Measurements from ENCODE around the gene PLIN5.

PLIN5 gene

DNA sequence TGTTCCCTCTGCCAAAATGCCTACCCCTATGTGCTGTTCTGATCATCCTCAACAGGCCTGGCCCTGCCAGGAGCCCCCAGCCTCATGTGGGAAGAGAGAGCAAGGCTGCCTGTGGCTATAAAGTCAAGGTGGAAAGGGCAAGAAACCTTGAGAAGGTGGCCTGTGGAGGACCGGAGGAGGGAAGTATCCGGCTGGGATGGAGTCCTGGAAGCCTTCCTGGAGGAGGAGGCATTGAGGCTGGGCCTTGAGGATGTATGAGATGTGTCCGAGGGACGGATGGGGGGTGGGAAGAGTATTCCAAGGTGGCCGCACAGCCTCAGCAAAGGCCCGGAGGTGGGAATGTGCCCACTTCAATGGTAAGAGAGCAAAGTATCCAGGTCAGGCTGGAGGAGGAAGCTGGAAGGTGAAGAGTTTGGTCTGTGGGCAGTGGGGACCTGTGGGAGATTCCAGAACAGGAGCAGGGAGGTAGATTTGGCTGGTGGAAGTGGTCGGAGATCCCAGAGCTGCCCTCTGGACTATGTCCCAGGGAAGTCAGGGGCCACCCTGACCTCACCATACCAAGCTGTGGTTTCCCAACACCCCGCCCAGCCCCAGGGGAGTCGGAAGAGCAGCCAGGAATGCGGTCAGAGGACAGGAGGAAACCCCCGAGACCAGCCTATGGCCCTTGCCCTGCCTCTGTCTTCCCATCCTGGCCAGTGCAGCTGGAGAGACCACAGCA is 13.7 kb downstream of the PLIN5 start:
- DNase-seq: no peak

DNA sequence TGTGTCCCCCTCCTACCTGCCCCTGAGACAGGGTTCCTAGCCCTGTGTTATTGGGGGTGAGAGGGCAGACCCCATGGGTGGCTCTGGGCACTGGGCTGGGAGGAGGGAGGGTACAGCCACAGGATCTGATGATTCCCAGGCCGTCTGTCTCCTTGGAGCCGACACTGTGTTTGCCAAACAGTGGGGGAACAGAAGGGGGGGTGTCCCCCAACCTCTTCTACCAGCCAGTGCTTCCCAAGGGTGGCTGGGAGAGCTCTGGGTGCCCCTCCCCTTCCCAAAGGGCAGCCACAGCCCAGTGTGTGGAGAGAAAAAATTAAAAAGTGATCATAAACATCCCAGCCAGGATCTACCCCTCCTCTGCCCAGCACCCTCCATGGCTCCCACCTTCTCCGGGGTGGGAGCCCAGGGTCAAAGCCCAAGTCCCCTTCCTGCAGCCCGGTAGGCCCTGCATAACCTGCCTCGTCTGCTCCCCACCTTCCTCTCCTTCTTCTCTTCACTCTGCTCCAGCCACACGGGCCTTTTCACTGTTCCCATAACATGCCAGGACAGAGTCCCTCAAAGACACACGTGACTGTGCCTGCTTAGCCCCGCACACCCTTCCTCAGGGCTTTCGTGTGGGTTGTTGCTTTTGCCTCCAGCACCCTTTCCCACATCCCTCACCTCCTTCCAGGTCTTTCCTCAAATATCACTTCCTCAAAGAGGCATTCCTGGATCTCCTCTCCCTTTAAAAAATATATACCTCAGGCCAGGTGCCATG is 15.3 kb downstream of the PLIN5 start:
- no peak for DNase-seq

DNA sequence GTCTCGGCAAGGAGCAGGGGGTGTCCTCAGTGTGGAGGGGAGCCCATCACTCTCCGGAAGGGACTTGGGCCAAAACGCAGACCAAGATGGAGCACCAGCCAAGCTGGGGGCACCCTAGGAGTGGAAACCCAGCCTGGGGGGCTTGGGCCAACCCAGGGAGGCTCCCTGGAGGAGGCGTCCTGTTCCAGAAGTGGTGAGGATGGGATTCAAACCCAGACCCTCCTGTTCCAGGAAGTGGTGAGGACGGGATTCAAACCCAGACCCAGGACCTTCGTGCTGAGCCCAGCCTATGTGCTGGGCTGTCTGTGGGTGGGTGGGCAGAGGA is 15.9 kb downstream of the PLIN5 start:
- no peak for DNase-seq

DNA sequence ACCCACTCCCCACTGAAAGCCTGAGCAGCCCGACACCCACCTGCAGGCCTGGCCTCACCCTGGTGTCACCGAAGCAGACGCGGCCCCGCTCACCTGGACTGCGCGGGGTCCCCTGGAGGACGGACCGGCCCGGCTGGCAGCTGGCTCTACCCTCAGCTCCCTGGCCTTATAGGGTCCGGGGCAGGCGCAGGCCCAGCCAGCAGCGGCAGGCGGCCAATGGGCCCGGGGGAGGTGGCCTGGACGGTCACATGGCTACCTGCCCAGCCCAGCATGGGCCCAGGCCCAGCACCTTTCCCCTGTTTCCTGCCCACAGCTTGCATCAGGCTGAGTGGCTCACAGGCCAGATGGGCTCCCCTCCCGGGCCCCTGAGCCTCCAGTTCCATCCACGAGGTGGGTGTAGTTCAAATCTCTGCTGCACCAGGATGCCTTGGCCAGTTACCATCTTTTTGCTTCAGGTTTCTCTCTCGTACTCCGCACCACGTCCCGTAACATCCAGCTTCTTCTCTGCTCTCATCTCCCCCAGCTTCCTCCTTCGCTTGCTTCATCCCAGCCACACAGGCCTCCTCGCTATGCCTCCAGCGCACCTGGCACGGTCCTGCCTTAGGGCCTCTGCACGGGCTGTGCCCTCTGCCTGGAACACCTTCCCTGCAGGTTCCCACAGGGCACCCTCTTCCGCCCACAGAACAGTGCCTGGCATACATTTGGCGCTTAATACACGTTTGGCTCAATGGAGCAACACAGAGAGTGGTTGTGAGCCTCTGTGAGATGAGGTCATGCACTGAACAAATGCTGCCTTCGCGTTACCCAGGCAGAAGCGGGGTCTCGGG is 16.5 kb downstream of the PLIN5 start, which contains the start of gene PLIN4:
Gene PLIN4, minus strand, starts transcription at position 142 of the 827 bp plus-strand sequence. CDS start 214 bp downstream, outside the sequence.
- no peak for DNase-seq

DNA sequence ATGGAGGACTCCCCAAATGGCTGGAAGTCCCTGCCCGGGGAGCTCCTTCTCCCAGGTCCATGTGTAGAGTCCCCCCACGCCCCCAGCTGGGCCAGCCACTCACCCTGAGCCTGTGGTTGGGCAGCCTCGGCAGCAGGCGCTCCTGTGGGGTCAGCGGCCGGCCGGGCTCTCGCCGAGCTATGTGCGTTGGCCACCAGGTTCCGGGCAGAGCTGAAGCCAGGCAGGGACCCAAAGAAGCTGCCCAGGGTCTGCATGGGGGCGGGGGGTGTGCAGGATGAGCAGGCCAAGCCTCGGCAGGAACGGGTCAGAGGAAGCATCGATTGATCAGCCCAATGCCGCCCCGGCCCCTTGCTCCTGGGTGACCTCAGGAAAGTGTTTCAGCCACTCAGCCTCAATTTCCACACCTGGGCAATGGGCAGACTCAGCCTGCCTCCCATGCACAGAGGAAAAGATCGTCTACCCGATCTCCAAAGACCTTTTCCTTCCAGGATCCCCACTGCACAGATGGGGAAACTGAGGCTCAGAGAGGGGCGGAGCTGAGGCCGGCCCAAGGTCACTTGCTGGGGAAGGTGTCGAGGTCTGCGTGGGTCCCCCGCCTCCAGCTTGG is 17.5 kb downstream of the PLIN5 start:
- DNase-seq: no peak

DNA sequence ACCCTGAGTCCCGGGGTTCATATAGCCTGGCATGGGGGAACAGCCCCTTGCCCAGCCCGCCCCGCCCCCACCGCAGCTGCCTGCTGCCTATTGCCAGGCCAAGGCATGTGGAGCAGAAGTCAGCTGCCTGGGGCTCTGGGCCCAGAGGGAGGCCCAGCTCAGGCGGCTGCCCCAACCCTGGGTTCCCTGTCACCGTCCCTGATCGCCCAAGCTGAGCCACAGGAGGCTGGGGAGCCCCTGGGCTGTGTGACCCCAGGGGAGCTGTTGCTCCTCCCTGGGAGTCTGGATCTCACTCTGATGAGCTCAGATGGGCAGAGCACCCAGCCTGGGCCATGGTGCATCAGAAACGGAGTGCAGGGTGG is 18.1 kb downstream of the PLIN5 start:
- DNase-seq: no peak

DNA sequence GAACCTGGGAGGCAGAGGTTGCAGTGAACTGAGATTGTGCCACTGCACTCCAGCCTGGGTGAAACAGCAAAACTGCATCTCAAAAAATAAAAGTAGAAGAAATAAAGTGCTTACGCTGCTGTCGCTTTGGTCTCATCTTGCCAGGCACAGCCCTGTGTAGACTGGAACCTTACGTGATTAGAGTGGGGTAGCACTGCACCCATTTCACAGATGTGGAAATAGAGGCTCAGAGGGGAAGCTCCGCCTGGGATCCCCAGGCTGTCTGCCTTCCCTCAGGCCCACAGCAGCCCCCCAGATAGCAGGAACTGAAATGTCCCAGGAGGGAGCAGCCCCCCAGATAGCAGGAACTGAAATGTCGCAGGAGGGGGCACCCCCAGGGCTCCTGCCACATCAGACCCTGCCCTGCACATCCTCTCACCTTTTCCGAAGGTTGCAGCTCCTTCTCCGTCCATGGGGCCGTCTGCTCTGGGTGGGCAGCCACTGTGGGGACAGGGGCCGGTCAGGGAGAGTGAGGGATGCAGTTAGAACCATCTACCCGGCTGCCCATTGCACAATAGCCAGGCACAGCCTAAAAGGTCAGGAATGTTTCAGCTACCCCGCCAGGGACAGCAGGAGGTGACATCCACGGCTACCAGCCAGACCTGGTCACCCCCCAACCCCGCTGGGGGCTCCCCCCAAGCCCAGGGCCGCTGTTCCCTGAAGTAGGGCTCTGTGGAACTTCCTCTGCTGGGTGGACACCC is 18.7 kb downstream of the PLIN5 start:
- no peak for DNase-seq

DNA sequence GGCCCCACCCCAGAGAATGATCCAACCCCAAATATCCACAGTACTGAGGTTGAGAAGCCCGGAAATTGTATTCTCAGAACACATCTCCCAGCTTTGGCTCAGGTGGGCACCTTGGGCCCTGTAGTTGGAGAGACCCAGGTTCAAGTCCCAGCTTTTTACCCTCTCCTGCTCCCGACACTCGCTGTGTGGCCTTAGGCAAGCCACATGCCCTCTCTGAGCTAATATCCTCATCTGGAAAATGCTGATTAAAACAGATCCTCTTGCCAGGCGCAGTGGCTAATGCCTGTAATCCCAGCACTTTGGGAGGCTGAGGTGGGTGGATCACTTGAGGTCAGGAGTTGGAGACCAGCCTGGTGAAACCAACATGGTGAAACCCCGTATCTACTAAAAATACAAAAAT is 19.3 kb downstream of the PLIN5 start:
- no peak for DNase-seq

DNA sequence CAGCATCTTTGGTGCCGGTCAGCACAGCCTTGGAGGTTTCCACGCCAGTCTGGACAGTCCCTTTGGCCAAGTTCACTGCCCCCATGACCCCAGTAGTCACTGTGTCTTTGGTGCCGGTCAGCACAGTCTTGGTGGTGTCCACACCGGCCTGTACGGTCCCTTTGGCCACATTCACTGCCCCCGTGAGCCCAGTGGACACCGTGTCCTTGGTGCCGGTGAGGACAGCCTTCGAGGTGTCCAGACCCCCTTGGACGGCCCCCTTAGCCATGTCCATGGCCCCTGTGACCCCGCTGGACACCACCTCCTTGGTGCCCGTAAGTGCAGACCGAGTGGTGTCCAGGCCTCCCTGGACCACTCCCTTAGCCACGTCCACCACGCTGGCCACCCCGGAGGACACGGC is 21.8 kb downstream of the PLIN5 start:
- DNase-seq: no peak

DNA sequence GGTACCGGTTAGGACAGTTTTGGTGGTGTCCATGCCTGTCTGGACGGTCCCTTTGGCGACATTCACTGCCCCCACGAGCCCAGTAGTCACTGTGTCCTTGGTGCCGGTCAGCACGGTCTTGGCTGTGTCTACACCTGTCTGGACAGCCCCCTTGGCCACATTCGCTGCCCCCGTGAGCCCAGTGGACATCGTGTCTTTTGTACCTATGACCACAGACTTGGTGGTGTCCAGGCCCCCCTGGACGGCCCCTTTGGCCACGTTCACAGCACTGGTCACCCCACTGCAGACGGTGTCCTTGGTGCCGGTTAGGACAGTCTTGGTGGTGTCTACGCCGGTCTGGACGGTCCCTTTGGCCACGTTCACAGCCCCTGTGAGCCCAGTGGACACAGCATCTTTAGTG is 23.0 kb downstream of the PLIN5 start:
- no peak for DNase-seq

DNA sequence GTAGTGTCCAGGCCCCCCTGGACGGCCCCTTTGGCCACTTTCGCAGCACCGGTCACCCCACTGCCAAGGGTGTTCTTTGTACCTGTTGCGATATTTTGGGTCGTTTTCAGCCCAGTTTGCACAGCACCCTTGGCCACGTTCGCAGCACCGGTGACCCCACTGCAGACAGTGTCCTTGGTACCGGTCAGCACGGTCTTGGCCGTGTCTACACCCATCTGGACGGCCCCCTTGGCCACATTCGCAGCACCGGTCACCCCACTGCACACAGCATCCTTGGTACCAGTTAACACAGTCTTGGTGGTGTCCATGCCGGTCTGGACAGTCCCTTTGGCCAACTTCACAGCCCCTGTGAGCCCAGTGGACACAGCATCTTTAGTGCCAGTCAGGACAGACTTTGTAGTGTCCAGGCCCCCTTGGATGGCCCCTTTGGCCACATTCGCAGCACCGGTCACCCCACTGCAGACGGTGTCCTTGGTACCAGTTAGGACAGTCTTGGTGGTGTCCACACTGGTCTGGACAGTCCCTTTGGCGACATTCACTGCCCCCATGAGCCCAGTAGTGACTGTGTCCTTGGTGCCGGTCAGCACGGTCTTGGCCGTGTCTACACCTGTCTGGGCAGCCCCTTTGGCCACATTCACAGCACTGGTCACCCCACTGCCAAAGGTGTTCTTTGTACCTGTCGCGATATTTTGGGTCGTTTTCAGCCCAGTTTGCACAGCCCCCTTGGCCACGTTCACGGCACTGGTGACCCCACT is 23.5 kb downstream of the PLIN5 start:
- DNase-seq: no peak

DNA sequence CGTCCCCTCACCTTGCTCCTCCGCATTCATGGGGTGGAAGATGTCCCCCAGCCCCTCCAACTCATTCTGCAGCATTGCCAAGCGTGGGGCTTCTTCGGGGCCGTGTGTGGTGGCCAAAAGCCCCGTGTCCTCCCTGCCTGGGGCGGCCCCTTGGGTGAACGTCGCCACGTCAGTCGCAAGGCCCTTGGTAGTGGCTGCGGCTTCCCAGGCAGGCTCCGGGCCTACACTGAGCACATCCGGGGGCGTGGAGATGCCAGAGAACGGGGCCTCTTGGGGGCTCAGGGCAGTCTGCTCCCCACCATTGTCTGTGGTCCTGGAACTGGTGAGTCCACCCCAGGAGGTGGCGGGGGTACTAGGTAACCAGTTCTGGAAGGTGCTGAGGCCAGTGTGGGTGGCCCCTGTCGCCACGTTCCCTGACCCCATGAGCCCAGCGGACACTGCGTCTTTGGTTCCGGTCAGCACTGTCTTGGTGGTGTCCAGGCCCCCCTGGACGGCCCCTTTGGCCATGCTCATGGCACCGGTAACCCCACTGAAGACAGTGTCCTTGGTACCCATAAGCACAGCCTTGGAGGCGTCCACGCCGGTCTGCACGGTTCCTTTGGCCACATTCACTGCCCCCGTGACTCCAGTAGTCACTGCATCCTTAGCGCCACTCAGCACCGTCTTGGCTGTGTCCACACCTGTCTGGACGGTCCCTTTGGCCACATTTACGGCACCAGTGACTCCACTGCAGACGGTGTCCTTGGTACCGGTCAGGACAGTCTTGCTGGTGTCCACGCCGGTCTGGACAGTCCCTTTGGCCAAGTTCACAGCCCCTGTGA is 24.4 kb downstream of the PLIN5 start:
- DNase-seq: no peak

DNA sequence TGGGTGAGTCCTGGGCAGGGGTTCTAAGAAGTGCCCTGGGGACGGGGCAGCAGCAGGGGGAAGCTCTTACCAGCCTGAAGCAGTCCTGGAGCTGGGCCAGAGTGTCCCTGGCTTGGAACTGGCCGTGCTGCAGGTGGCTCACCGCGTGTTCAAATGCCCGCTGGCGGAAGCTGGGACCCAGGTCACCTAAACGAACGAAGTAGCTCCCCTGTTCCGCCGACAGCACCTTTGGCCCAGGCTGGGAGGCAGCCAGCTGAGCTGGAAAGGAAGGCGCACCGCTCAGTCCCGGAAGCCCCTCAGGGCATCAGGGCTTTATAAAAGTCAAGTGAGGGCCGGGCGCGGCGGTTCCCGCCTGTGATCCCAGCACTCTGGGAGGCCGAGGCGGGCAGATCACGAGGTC is 26.3 kb downstream of the PLIN5 start:
- no peak for DNase-seq

DNA sequence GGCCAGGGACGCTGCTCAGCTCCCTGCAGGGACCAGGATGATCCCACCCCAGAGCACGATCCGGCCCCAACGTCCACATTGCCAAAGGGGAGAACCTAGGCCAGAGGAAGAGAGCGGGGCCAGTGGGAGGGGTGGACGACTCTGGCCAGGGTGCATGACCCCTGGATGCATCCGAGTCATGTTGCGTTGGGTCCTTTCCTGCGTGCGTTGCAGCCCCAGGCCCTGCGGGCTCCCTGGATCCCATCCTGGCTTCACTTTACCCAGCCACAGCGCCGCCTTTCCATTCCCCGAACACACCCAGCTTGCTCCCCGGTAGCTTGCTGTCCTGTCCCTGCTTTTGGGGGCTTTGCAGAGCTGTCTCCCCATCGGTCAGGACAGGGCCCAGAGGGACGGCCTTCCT is 27.2 kb downstream of the PLIN5 start:
- DNase-seq: no peak

DNA sequence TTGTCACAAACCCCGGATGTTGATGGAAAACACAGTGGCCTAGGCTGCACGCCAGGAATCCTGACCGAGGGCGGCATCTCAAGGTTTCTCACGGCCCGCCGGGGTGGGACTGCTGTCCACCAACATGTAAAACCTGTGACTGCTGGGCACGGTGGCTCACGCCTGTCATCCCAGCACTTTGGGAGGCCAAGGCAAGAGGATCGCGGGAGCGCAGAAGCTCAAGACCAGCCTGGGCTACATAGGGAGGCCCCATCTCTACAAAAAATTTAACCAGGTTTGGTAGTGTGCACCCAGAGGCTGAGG is 27.9 kb downstream of the PLIN5 start:
- DNase-seq: no peak

DNA sequence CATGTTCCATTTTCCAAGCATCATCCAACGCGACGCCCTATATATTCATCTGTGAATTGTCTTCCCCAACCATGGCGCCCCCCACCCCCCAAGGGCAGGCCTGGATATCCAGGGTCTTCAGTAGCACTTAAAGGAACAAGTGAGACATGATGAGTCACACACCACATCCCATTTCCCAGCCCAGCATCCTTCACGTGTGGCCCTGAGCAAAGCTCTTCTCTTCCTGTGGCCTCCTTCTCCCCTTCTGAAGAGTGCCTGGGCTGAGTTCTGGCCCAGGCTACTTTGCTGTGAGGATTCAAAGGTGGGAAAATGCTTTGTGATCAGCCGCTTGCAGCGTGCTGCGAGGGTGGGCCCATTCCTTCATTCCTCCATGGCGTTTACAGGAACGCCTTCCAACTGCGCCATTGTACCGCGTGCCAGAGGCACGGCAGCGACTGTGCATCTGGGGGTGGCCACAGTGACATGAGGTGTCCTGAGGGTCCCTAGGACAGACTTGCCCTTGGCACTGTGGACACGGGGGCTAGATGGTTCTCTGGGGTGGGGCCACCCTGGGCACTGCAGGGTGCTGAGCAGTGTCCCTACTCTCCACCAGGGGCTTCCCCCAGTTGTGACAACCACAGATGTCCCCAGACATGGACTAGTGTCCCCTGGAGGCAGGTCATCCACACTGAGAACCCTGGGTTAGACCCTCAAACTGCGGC is 28.4 kb downstream of the PLIN5 start:
- no peak for DNase-seq

DNA sequence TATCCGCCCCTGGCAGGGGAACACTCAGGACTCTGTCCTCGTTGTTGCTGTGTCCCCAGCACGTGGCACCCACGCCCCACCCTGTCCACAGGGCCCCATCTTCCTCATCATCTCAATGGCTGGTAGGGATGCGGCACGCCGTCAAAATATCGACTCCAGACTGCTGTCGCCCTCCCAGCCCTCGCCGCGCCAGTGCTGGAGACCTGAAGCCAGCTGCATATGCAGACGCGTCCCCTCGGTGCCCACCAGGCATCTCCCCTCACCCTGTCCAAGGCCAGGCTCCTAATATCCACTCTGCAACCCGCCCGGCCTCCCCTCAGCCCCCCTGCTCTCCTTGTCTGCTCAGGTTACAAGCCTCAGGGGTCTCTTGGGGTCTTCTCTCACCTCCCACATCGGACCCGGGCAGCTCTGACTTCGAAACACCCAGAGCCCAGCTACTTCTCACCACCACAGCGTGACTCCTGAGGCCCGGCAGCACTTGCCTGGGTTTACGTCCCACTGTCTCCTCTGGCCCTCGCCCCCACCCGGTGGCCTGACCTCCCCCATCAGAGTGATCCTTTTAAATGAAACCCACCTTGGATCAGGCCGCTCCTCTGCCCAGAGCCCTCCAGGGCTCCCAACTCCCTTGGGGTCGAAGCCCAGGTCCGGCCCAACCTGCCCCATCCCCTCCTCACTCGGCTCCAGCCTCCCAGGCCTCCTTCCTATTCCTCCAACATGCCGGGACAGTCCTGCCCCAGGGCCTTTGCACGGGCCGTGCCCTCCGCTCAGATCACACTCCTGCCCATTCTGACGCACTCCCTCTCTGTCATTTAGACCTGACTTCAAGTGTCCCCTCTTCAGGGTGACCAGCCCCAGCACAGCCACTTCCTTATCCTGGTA is 29.2 kb downstream of the PLIN5 start:
- no peak for DNase-seq

DNA sequence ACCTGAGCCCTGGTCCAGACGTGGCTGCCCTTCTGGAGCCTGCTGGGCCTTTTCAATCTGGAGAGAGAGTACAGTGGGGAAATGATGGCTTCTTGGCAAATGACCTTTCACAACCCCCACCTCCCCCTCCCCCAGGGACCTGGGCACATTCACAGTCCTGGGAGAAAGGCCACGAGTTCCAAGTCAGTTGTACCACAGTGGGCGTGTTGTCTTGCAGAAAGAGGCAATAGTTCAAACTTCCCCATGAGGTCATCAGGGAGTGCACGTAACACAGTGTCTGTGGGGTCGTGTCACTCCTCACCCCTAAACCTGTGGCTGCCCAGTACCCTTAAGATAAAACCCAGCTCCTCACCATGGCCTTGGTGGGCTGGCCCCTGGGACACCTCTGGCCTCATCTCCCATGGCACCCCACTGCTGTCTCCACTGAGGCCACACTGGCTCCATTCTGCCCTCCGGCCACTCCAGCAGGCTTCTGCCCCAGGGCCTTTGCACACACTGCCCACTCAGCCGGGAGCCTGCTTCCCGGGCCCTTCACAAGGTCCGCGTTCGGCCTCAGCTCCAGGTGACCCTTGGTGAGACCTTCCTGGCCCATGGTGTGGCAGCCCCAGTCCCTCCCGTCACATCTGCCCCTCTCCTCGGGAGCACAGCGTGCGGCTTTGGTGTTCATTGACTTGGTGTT is 30.0 kb downstream of the PLIN5 start:
- no peak for DNase-seq

DNA sequence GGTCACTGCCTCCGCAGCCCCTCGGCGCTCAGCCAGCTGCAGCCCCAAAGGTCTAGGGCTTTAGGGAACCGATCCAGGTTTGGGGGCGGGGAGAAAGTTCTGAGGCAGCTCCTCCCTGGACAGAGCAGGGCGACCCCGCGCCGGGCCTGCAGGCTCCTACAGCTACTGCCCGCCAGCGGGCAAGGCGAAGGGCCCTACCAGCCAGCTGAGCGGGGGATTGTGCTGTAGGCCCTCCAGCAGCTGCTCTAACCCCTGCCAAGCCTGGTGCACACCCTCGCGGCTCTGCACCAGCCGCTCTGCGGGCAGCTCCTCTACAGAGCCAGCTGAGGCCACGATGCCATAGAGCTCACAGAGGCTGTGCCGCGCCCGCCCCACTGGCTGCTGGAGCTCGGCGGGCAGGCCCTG is 30.7 kb downstream of the PLIN5 start:
- no peak for DNase-seq

Data from NCI-H2171 (cell line).